K562 (cell line): ENCODE measurements around the gene ZFAND2B. TPM values are rescaled to one million over a fixed set of nuclear protein-coding genes. Genes with fewer than 3 reads are reported as not detected.

Experiments used
- ATAC-seq: fragments of 200-7000 bp; cut with Tn5 transposase; 3 replicates; pipeline ENCODE4 v1.9.1; 2020; ENCODE audit warnings: moderate library complexity
- BruUV-seq: library from RNA; stranded (reverse); fragments of 400-500 nt; replicated peaks from 2 replicates; lab custom pipeline; 2021; lab: Mats Ljungman, UMichigan
- CTCF ChIA-PET: fragments of 300-600 bp; formaldehyde crosslinking; extraction: SDS; loops from one replicate; lab custom pipeline; 2021; ENCODE audit warnings: low intra/inter-chr PET ratio; lab: Yijun Ruan, JAX
- POLR2A ChIA-PET: fragments of 300-600, 350-650 bp; sonication (Branson Sonifier 250); formaldehyde crosslinking; extraction: SDS; loops from one replicate; lab custom pipeline; 2021; ENCODE audit warnings: antibody characterized with exemption, inconsistent platforms; lab: Yijun Ruan, JAX
- DNase-seq, 4 experiments: peaks; one replicate each; pipeline versions ENCODE4 v3.0.0 to v3.0.0-alpha.2; 2011 to 2018; ENCODE audit warnings: low spot score in 3 of 4, mixed read lengths in 3 of 4; ENCODE audit errors: extremely low read depth in 1 of 4
- FAIRE-seq: peaks from 2 replicates; lab custom pipeline; 2011; peaks lifted over from hg19 to GRCh38; lab: Jason Lieb, UNC
- H2AFZ ChIP-seq: 2 replicates; pipeline ENCODE4 v1.6.0; 2011; ENCODE audit warnings: low read depth, low read length, control low read depth, inconsistent platforms
- H3K27ac ChIP-seq: fragments of 200-600 bp; 3 replicates; pipeline ENCODE4 v1.8.0; 2011; ENCODE audit warnings: low read depth, mild to moderate bottlenecking, control low read depth, inconsistent platforms, low read length, moderate library complexity, mixed read lengths; ENCODE audit errors: extremely low read depth
- H3K27me3 ChIP-seq, 2 experiments: fragments of 300-600 bp in 1 of 2; 2 replicates in 1 of 2; 3 replicates in 1 of 2; pipeline versions ENCODE4 v1.6.0 to v1.8.0; 2011; ENCODE audit warnings: inconsistent platforms in 2 of 2, low read length in 2 of 2, mild to moderate bottlenecking in 1 of 2, mixed read lengths in 1 of 2, moderate library complexity in 1 of 2; ENCODE audit not compliant: control insufficient read depth in 2 of 2, insufficient read depth in 2 of 2
- H3K36me3 ChIP-seq: fragments of 300-600 bp; 3 replicates; pipeline ENCODE4 v1.8.0; 2011; ENCODE audit warnings: mild to moderate bottlenecking, low read length, inconsistent platforms; ENCODE audit not compliant: control insufficient read depth, insufficient read depth
- H3K4me1 ChIP-seq, 2 experiments: fragments of 200-600 bp in 1 of 2; replicated peaks in 1 of 2; 2 replicates in 1 of 2; 3 replicates in 1 of 2; pipeline versions ENCODE4 v1.5.1 to v1.8.0; 2011; ENCODE audit warnings: inconsistent platforms in 2 of 2, low read length in 2 of 2, mild to moderate bottlenecking in 1 of 2, mixed read lengths in 1 of 2, moderate library complexity in 1 of 2; ENCODE audit not compliant: control insufficient read depth in 2 of 2, insufficient read depth in 2 of 2
- H3K4me2 ChIP-seq: 2 replicates; pipeline ENCODE4 v1.6.1; 2011; ENCODE audit warnings: low read length, control low read depth, inconsistent platforms, mixed read lengths; ENCODE audit not compliant: insufficient read depth
- H3K4me3 ChIP-seq: fragments of 200-600 bp; sonication (generic), shearing (Covaris generic); 2 replicates; pipeline ENCODE4 v1.5.1; 2016; ENCODE audit warnings: control low read depth, inconsistent platforms
- H3K79me2 ChIP-seq: fragments of 200-600 bp; 3 replicates; pipeline ENCODE4 v1.8.0; 2011; ENCODE audit warnings: low read length, inconsistent platforms; ENCODE audit not compliant: control insufficient read depth, insufficient read depth
- H3K9ac ChIP-seq, 2 experiments: 2 replicates each; pipeline versions ENCODE4 v1.6.0 to v1.6.1; 2011; ENCODE audit warnings: low read depth in 2 of 2, low read length in 2 of 2, control low read depth in 1 of 2, inconsistent platforms in 1 of 2, mild to moderate bottlenecking in 1 of 2, mixed read lengths in 1 of 2; ENCODE audit not compliant: insufficient read depth in 1 of 2
- H3K9me1 ChIP-seq: one replicate; pipeline ENCODE4 v1.6.0; 2011; ENCODE audit warnings: inconsistent platforms, mild to moderate bottlenecking, low read length, moderate library complexity; ENCODE audit not compliant: control insufficient read depth, insufficient read depth
- H3K9me3 ChIP-seq: replicated peaks from 2 replicates; pipeline ENCODE4 v1.5.1; 2011; ENCODE audit warnings: low read depth, low read length, inconsistent platforms; ENCODE audit not compliant: control insufficient read depth, insufficient read depth
- H4K20me1 ChIP-seq: replicated peaks from 2 replicates; pipeline ENCODE4 v1.6.1; 2011; ENCODE audit warnings: low read length, inconsistent platforms, mixed read lengths; ENCODE audit not compliant: control insufficient read depth, insufficient read depth
- CBX3 ChIP-seq, 2 experiments: IDR thresholded peaks; 1 replicate in 1 of 2; 2 replicates in 1 of 2; pipeline ENCODE4 v1.6.1; 2012; ENCODE audit warnings: inconsistent platforms in 2 of 2, low read length in 2 of 2, borderline replicate concordance in 1 of 2, control low read depth in 1 of 2
- CHD2 ChIP-seq: IDR thresholded peaks from 2 replicates; pipeline ENCODE4 v1.6.1; 2011; ENCODE audit warnings: low read depth, low read length
- HMG20B ChIP-seq: fragments of 250-450 bp; sonication (Bioruptor Pico); IDR thresholded peaks from 2 replicates; pipeline ENCODE4 v1.5.0; 2021; ENCODE audit warnings: mild to moderate bottlenecking
- MCM5 ChIP-seq: fragments of 450-650 bp; IDR thresholded peaks from 2 replicates; pipeline ENCODE4 v1.6.1; 2016; ENCODE audit warnings: low read depth
- NFIC ChIP-seq: fragments of 450-650 bp; IDR thresholded peaks from 2 replicates; pipeline ENCODE4 v1.6.1; 2017; ENCODE audit warnings: mild to moderate bottlenecking, inconsistent platforms
- RBM39 ChIP-seq: fragments of 200-400 bp; formaldehyde crosslinking; optimal IDR thresholded peaks from 2 replicates; pipeline ENCODE3; 2018; ENCODE audit warnings: low read depth, low read length
- RUNX1 ChIP-seq: sonication (generic); IDR thresholded peaks from 2 replicates; pipeline ENCODE4 v1.6.1; 2016; ENCODE audit warnings: antibody characterized with exemption, low read depth
- STAT5A ChIP-seq: IDR thresholded peaks from 2 replicates; pipeline ENCODE4 v1.6.1; 2012; ENCODE audit warnings: low read length, inconsistent platforms, borderline replicate concordance
- TRIM28 ChIP-seq: fragments of 450-650 bp; IDR thresholded peaks from 2 replicates; pipeline ENCODE4 v1.6.1; 2017
- XRCC4 ChIP-seq: IDR thresholded peaks from one replicate; pipeline ENCODE4 v1.6.1; 2011; ENCODE audit not compliant: insufficient read depth, insufficient read length; ENCODE audit errors: extremely low read depth
- ZBTB1 ChIP-seq: sonication (generic); formaldehyde crosslinking; IDR thresholded peaks from 2 replicates; pipeline ENCODE4 v1.8.1; 2023; ENCODE audit warnings: missing genetic modification reagents, low read depth, mild to moderate bottlenecking, borderline replicate concordance
- ZNF184 ChIP-seq: sonication (generic); formaldehyde crosslinking; IDR thresholded peaks from 2 replicates; pipeline ENCODE4 v1.5.0; 2020; ENCODE audit warnings: missing genetic modification reagents
- ZNF407 ChIP-seq: fragments of 450-650 bp; IDR thresholded peaks from 2 replicates; pipeline ENCODE4 v1.6.1; 2016; ENCODE audit warnings: low read depth
- ZNF696 ChIP-seq: fragments of 250-450 bp; sonication (Bioruptor Pico); conservative IDR thresholded peaks from 2 replicates; pipeline ENCODE4 v1.4.0; 2020; ENCODE audit warnings: mild to moderate bottlenecking, moderate library complexity
- ZNF79 ChIP-seq: fragments of 250-450 bp; sonication (Bioruptor Pico); IDR thresholded peaks from 2 replicates; pipeline ENCODE4 v1.4.0; 2020; ENCODE audit warnings: low read depth, mild to moderate bottlenecking, moderate library complexity
- ZSCAN29 ChIP-seq: fragments of 450-650 bp; IDR thresholded peaks from 2 replicates; pipeline ENCODE4 v1.6.1; 2017
- WGBS: fragments of 100-300 bp; shearing (Covaris generic); methylation state at CpG from one replicate; pipeline ENCODE4 v1.1.6; 2016; ENCODE audit warnings: low coverage, mixed read lengths; ENCODE audit not compliant: insufficient coverage; ENCODE audit errors: missing lambda C conversion rate; 5-methylcytosine and 5-hydroxymethylcytosine counted together
- in situ Hi-C: fragments of 300-500 bp; cut with MboI; formaldehyde crosslinking; loops from 4 replicates; pipeline ENCODE4 v1.15.0; 2018; ENCODE audit warnings: inconsistent platforms, mixed read lengths
- intact Hi-C: fragments of 100-400 bp; cut with micrococcal nuclease; formaldehyde crosslinking; loops from 2 replicates; pipeline ENCODE4 v1.14.2; 2022
- polyA plus RNA-seq, 8 experiments: library from polyadenylated mRNA; depleted of rRNA in 4 of 8; stranded (reverse) in 5 of 8; unstranded in 3 of 8; fragments of >200 nt; fragmentation: Nextera tagmentation in 2 of 8; fragmentation: Illumina TruSeq in 1 of 8; extraction: Ambion mirVana in 2 of 8; extraction: Trizol in 1 of 8; gene quantifications; 2 replicates each; pipeline versions ENCODE4 v1.2.1 to v1.2.3, GENCODE V29; 2011 to 2014; ENCODE audit warnings: inconsistent platforms in 1 of 8, missing spikeins in 1 of 8
- total RNA-seq, 7 experiments: library from RNA; depleted of rRNA in 6 of 7; stranded (reverse); fragments of >200 nt in 6 of 7; fragmentation: Illumina TruSeq in 2 of 7; extraction: Trizol in 2 of 7; gene quantifications; 2 replicates each; pipeline versions ENCODE4 v1.2.1 to v1.2.3, GENCODE V29; 2011 to 2021; ENCODE audit warnings: low replicate concordance in 1 of 7

The ZFAND2B gene
- total and polyA plus RNA-seq, 9 of the 15 experiments (the other 6 are each of a cell fraction or from before 2014, with no cell fraction given) = 9.9 to 33.3 (median 26.1) TPM

GRCh38 chr2:219213026-219213415, 6.4 kb downstream of the ZFAND2B start:
- TF ChIP-seq ZBTB1 (no peak), RBM39 (no peak), RUNX1 (no peak), STAT5A (no peak), NFIC (no peak), TRIM28 (no peak), HMG20B (CRISPR knock-in tag) (no peak), ZNF79 (CRISPR knock-in tag) (no peak), CBX3 (IDR thresholded peaks at IDR 0.05; ENCODE audit: borderline replicate concordance in 1 of 2, low read length in 2 of 2) (no peak), ZNF696 (CRISPR knock-in tag) (no peak), ZNF184 (no peak), XRCC4 (no peak), ZNF407 (no peak), MCM5 (no peak), CHD2 (no peak), ZSCAN29 (no peak)
- in situ Hi-C loops = no loop called here
- no TSS peak for BruUV-seq
- ATAC-seq (no peak), FAIRE-seq (no peak), DNase-seq (no peak)
- peaks cover 10 to 21% of the 10 kb centered on the region in 2 experiments; a peak in 4 of 5 replicates for H3K4me1 ChIP-seq
- H4K20me1 ChIP-seq = peaks cover 6% of the 10 kb centered on the region; the same call in 1 of the 2 replicates
- peaks cover 80% of the 10 kb centered on the region for H3K36me3 ChIP-seq
- H2AFZ ChIP-seq = no peak overlapping the region
- no peaks in the 10 kb centered on the region for H3K9me1 ChIP-seq
- intact Hi-C loops = no loop called here
- POLR2A ChIA-PET = no interaction called here
- H3K79me2 ChIP-seq = peaks cover 20% of the 10 kb centered on the region
- H3K4me3 ChIP-seq = no peak overlapping the region
- CTCF ChIA-PET = no interaction called here
- no peak overlapping the region for H3K4me2 ChIP-seq
- H3K9ac ChIP-seq = no peak overlapping the region
- H3K27me3 ChIP-seq = no peaks in the 10 kb centered on the region
- no peaks in the 10 kb centered on the region for H3K9me3 ChIP-seq
- no peak overlapping the region for H3K27ac ChIP-seq
- WGBS = 84% methylated on average over 6 of the region's 8 CpGs
